HG02763 (cell line): ENCODE data around the gene COL18A1.
"Not testable (repeated sequence)": the region's sequence is repeated elsewhere in the genome, so short reads cannot be mapped to it uniquely, and the experiment has no call there.

Experiments
- ATAC-seq: cut with Tn5 transposase; IDR thresholded peaks from one replicate; pipeline ENCODE4 v1.9.1; 2021; ENCODE audit warnings: mild to moderate bottlenecking, moderate library complexity; ENCODE audit not compliant: unreplicated experiment

The COL18A1 gene

DNA sequence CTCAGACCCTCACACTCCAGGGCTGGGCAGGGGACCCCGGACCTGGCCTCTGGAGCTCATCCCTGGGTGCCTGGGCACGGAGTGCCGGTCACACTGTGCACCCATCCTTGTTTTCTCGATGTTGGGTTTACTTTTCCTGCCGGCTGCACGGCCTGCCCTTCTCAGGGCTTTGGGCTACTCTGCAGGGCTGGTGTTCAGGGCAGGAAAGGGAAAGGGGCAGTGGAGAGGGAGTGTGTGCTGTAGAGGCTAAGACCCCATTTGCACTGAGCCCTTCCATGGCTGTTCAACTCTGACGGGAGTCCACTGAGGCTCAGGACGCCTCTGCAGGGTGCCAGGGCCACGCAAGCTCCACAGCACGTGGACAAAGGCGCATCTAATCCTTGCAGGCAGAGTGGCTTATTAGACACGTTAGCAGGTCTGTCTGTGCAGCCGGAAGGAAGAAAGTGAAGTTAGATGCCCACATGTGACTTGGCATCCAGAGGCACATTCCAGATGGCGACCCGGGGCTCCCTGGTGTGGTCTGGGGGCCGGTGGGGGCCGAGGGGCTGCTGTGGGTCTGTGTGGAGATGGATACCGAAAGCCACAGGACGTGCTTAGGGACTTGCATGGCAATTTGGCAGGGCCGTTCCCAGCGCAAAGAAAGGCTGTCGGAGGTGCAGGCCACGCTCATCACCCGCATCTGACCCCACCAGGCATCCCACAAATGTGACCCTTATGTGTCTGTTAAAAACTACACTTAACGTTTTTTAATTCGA lies 33.6 kb downstream of the COL18A1 start:
- no peak for ATAC-seq

GRCh38 chr21:45439161-45439872 lies 34.4 kb downstream of the COL18A1 start:
- ATAC-seq: no peak

GRCh38 chr21:45439901-45440461 lies 35.0 kb downstream of the COL18A1 start:
- no peak for ATAC-seq

GRCh38 chr21:45440736-45441350 lies 35.9 kb downstream of the COL18A1 start:
- ATAC-seq: no peak

- ATAC-seq: no peak
Measured at GRCh38 chr21:45441431-45442255, 36.7 kb downstream of the COL18A1 start.

- no peak for ATAC-seq
Measured at GRCh38 chr21:45442276-45442675, 37.3 kb downstream of the COL18A1 start.

- ATAC-seq: not testable (repeated sequence)
Measured at GRCh38 chr21:45442686-45443594, 38.0 kb downstream of the COL18A1 start.

DNA sequence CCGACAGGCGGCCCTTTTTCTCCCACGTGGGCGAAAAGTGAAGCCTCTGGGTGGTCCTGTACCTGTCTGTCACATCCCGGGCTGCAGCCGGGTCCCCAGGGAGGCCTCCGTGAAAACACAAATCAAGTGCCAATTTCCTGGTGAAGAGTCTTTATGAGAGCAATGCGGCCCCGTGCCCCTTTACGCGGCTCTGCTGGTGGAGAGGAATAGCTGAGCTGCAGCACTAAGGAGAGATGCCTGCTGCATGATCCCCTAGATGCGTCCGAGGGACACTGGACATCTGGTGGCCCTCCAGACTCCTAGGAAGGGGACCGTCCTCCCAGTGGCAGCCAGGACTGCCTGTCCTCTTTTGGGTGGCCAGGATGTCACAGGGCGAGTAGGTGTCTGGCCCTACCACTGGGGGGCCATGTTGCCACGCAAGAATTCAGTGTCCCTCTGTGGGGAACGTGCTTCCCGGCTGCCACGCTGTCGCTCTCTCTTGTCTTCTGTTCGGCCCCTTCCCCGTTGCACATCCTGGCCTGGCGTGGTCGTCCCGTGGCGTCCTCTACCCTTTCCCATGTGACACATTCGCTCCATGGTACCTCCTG lies 38.7 kb downstream of the COL18A1 start:
- ATAC-seq: no peak

DNA sequence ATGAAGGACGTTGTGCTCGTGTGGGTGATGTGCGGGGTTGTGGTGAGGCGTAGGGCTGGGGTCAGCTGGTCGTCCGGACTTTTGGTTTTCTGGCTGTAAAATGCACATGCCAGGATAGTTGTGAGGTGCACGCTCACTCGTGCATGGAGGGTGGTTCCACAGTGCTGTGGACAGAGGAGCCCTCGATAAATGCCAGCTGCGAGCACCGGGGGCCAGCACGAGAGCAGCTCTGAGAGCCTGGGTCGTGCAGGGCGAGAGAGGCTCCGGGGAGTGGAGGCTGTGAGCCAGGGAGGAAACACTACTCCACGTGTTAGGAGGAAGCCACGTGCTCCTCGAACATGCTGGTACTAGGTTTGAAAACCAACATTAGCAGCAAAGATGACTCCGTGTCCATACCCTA lies 39.4 kb downstream of the COL18A1 start:
- ATAC-seq: no peak

DNA sequence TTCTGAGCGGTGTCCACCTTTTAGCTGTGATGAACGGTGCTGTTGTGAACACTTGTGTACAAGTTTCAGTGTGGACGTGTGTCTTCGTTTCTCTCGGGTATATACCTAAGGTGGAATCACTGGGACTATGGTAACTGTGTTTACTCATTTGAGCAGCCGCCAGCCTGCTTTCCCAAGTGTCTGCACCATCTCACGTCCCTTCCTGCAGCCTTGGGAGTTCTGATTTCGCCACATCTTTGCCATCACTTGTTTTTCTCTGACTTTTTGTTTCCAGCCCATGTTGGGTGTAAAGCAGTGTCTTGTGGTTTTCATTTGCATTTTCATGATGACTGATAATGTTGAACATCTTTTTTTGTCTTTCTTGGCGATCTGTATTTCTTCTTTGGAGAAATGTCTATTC lies 40.4 kb downstream of the COL18A1 start:
- ATAC-seq: no peak

- no peak for ATAC-seq
Measured at GRCh38 chr21:45447821-45448220, 42.9 kb downstream of the COL18A1 start.

- no peak for ATAC-seq
Measured at GRCh38 chr21:45448283-45448809, 43.4 kb downstream of the COL18A1 start.

GRCh38 chr21:45448810-45449657 lies 44.1 kb downstream of the COL18A1 start:
- no peak for ATAC-seq

DNA sequence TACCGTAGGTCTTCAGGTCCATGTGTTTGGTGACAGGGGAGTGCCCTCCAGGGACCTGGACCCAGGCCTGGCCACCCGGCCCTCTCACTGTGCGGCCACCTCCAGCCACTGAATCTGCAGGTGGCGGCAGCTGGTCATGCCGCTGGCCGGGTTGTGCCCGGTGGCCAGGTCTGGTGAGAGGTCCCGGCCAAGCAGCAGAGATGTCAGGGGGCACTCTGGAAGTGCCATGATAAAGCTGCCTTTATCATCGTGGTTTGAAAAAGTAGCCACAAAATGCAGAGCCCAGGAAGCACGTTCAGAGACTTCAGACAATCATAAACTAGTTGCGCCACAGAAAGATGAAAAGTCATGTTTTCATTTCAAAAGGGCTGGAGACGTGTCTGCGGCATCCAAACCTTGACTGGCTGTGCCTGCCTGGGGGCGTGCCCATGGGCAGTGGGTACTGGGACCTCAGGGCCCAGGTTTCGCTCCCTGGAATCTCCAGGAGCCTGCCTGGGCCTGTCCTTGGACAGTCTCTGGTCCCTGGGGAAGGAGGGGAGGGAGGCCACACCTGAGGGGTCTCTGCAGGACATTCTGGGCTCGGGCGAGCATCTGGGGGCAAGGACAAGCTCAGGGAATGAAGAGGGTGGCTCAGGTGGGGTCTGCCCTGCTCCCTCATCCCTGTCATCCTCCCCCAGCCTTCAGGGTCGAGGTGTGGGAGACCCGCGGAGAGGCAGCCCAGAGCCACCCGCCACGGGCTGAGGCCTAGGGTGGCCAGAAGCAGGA lies 44.9 kb downstream of the COL18A1 start:
- no peak for ATAC-seq

DNA sequence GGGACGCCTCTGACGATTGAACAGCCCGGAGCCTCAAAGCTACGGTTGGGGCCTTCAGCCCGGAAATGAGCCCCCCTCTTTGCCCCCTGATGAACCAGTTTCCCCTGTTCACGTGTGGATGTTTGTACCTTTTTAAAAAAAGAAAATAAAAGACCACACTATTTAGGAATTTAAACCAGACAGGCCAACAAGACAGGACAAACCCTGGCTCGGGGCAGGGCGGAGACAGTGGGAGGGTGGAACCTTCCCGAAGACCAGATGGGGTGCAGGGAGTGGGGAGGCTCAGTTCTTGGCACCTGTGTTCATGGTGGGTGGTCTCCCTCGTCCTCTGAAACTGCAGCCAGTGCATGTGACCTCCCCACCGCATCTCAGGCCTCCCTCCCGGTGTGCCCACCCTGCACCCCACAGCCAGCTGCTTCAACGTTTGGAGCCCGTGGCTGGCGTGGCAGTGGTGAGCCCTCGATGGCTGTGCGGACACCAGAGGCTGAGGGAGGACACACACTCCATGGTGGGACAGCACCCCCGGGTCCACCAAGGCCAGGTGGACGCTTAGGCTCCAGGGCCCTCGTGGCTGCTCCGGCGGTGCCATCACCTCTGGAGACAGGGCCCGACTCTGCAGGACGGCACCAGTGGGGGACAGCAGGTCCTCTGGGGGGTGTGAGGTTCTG lies 45.6 kb downstream of the COL18A1 start:
- ATAC-seq: no peak

- no peak for ATAC-seq
Measured at GRCh38 chr21:45451091-45451740, 46.3 kb downstream of the COL18A1 start.
